Panc1 (cell line): ENCODE results near the gene SART1. TPM values are rescaled to one million over a fixed set of nuclear protein-coding genes. Genes with fewer than 3 reads are reported as not detected.

Source experiments
- ATAC-seq: fragments of 200-7000 bp; cut with Tn5 transposase; 2 replicates; pipeline ENCODE4 v1.9.1; 2020; ENCODE audit warnings: mild to moderate bottlenecking, moderate library complexity
- BruUV-seq: library from RNA; stranded (reverse); fragments of 400-500 nt; replicated peaks from 2 replicates; lab custom pipeline; 2021; lab: Mats Ljungman, UMichigan
- CTCF ChIA-PET: fragments of 300-600 bp; sonication (Branson Sonifier 250); formaldehyde crosslinking; loops from one replicate; lab custom pipeline; 2022; ENCODE audit warnings: antibody characterized with exemption; lab: Charles Lee
- POLR2A ChIA-PET: fragments of 300-600 bp; sonication (Branson Sonifier 250); formaldehyde crosslinking; loops from one replicate; lab custom pipeline; 2022; ENCODE audit warnings: antibody characterized with exemption; lab: Charles Lee
- DNase-seq: peaks from one replicate; pipeline ENCODE4 v3.0.0-alpha.2; 2010; ENCODE audit warnings: low read depth, low spot score
- H3K27ac ChIP-seq: 2 replicates; pipeline ENCODE4 v1.5.1; 2011; ENCODE audit warnings: mild to moderate bottlenecking, low read length, inconsistent platforms
- H3K27me3 ChIP-seq: fragments of 200-500 bp; sonication (Bioruptor generic); 2 replicates; pipeline ENCODE4 v1.6.0; 2014; ENCODE audit warnings: low read length, inconsistent platforms; ENCODE audit not compliant: control insufficient read depth, insufficient read depth
- H3K36me3 ChIP-seq: fragments of 200-500 bp; sonication (Bioruptor generic); 2 replicates; pipeline ENCODE4 v1.5.1; 2014; ENCODE audit warnings: inconsistent platforms, mild to moderate bottlenecking, low read length, moderate library complexity; ENCODE audit not compliant: control insufficient read depth, insufficient read depth
- H3K4me1 ChIP-seq: 2 replicates; pipeline ENCODE4 v1.5.1; 2011; ENCODE audit warnings: inconsistent platforms, mild to moderate bottlenecking, low read length, moderate library complexity; ENCODE audit not compliant: control insufficient read depth, insufficient read depth
- H3K4me3 ChIP-seq, 2 experiments: 2 replicates each; pipeline ENCODE4 v1.5.1; 2011 to 2012; ENCODE audit warnings: low read depth in 2 of 2, low read length in 2 of 2, mild to moderate bottlenecking in 2 of 2, inconsistent platforms in 1 of 2, moderate library complexity in 1 of 2
- H3K9me3 ChIP-seq: fragments of 200-500 bp; sonication (Bioruptor generic); 2 replicates; pipeline ENCODE4 v1.5.1; 2014; ENCODE audit warnings: low read depth, mild to moderate bottlenecking, inconsistent platforms, low read length, moderate library complexity; ENCODE audit not compliant: control insufficient read depth, insufficient read depth
- CTCF ChIP-seq: fragments of 450-650 bp; IDR thresholded peaks from 2 replicates; pipeline ENCODE4 v1.5.1; 2017; ENCODE audit warnings: mild to moderate bottlenecking
- POLR2AphosphoS5 ChIP-seq: IDR thresholded peaks from 2 replicates; pipeline ENCODE4 v1.6.1; 2012; ENCODE audit warnings: mild to moderate bottlenecking, low read depth, low read length, moderate library complexity
- REST ChIP-seq, 2 experiments: IDR thresholded peaks; 2 replicates each; pipeline ENCODE4 v1.6.1; 2011 to 2012; ENCODE audit warnings: low read depth in 2 of 2, control low read depth in 1 of 2, low read length in 1 of 2, mild to moderate bottlenecking in 1 of 2, moderate library complexity in 1 of 2; ENCODE audit not compliant: insufficient read depth in 1 of 2
- SIN3A ChIP-seq: IDR thresholded peaks from 2 replicates; pipeline ENCODE4 v1.6.1; 2012; ENCODE audit warnings: low read depth, mild to moderate bottlenecking, low read length, moderate library complexity, borderline replicate concordance; ENCODE audit not compliant: insufficient read depth
- TCF7L2 ChIP-seq: IDR thresholded peaks from 2 replicates; pipeline ENCODE4 v1.6.1; 2011; ENCODE audit warnings: mild to moderate bottlenecking, low read depth, low read length, inconsistent platforms
- in situ Hi-C: cut with HindIII; loops from 2 replicates; pipeline ENCODE4 v1.10.0; 2016; ENCODE audit warnings: low sequenced_read_pairs, low pct_unique_long_range_greater_than_20kb
- intact Hi-C: fragments of 100-400 bp; cut with micrococcal nuclease; formaldehyde crosslinking; loops from one replicate; pipeline ENCODE4 v1.10.0; 2022; ENCODE audit not compliant: unreplicated experiment
- total RNA-seq: library from RNA; stranded (reverse); gene quantifications from one replicate; pipeline ENCODE4 v1.2.1, GENCODE V29; 2021; ENCODE audit not compliant: unreplicated experiment

The SART1 gene
- total RNA-seq, 1 experiment from 2014 or later: 76.4 TPM

DNA sequence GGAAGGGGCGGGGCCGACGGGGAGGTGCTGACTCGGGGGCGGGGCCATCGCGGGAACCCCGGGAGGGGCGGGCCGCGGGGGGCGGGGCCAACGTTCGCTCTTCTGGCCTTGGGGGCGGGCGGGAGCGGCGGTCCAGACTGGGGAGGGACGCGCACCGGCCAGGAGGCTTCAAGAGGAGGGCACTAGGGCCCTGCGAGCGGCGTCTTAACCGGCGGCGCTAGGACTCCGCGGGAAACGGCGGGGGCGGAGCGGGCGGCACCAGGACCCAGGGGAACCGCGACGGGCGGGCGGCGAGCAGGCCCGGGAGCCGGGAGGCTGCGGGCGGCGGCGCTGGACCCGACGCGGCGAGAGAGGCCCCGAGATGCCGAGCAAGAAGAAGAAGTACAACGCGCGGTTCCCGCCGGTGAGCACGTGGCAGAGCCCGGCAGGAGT is 42.4 kb upstream of the SART1 start, which contains the start of gene DRAP1:
DRAP1 (plus strand) TSS at position 286 of the 432 bp plus-strand sequence; CDS start at position 362, 76 bp downstream.
- peak within 1 kb of the TSS; percentile 99 for H3K27ac ChIP-seq
- BruUV-seq: no TSS peak
- H3K4me3 ChIP-seq: peak within 1 kb of the TSS; percentile 91 to 97
- ATAC-seq: peak; percentile 75
- TF ChIP-seq TCF7L2 (no peak), REST (IDR thresholded peaks at IDR 0.05; ENCODE audit: insufficient read depth in 1 of 2, low read depth in 2 of 2, low read length in 1 of 2) (no peak; a peak in 1 of 4 replicates), SIN3A (peak; percentile 96), POLR2AphosphoS5 (peak; percentile 83), CTCF (no peak)
- peaks cover 54% of the 10 kb centered on the region for H3K4me1 ChIP-seq
- no peaks in the 10 kb centered on the region for H3K27me3 ChIP-seq
- intact Hi-C loops: no loop called here
- POLR2A ChIA-PET: no interaction called here
- CTCF ChIA-PET: no interaction called here
- in situ Hi-C loops: no loop called here
- H3K36me3 ChIP-seq: peaks cover 3% of the 10 kb centered on the region; the same call in 1 of the 2 replicates
- H3K9me3 ChIP-seq: no peaks in the 10 kb centered on the region
- no peak for DNase-seq

DNA sequence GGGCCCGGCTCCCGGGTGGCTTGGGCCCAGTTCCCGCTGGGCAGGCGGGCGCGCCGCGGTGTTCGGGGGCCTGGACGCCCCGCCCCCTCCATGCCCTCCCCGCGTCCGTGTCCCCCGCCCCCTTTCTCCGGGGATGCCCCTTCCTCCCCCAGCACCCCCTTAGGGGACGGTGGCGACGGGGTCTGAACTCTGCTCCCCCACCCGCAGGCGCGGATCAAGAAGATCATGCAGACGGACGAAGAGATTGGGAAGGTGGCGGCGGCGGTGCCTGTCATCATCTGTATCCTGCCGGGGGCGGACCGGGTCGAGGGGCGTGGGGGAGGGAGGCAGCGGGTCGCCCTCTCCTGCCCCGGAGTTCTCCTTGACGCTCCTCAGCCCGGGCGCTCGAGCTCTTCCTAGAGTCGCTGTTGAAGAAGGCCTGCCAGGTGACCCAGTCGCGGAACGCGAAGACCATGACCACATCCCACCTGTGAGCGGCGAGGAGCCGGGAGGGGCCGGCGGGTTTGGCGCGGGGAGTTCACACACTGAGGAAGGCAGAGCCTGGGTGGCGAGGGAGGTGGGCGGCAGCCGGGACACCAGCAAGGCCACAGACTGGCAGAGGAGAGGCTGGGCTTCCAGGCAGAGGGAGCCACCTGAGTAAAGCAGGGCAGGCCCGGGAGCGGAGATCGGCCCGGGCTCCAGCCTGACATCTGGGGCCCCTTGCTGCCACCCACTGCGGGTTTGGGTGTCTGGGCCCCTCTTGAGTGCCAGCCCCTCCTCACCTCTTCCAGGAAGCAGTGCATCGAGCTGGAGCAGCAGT is 41.8 kb upstream of the SART1 start:
- Histone ChIP-seq H3K9me3 (no peaks in the 10 kb centered on the region), H3K36me3 (peaks cover 3% of the 10 kb centered on the region; the same call in 1 of the 2 replicates), H3K27me3 (no peaks in the 10 kb centered on the region), H3K27ac (peak overlapping the region; percentile 98), H3K4me3 (peak overlapping the region; percentile 84 to 91), H3K4me1 (peaks cover 50% of the 10 kb centered on the region)
- ChIA-PET CTCF (no interaction called here), POLR2A (no interaction called here)
- TF ChIP-seq CTCF (no peak), REST (IDR thresholded peaks at IDR 0.05; ENCODE audit: insufficient read depth in 1 of 2, low read depth in 2 of 2, low read length in 1 of 2) (no peak), POLR2AphosphoS5 (no peak; the same call in 1 of the 2 replicates), SIN3A (no peak), TCF7L2 (no peak)
- intact Hi-C loops (no loop called here), in situ Hi-C loops (no loop called here)
- peak; percentile 27 for ATAC-seq
- DNase-seq: no peak
- TSS peak; percentile 89 for BruUV-seq
